Midbrain (tissue), 1 donor: ENCODE results near the gene RASA2.
"Not testable (repeated sequence)": the region's sequence is repeated elsewhere in the genome, so short reads cannot be mapped to it uniquely, and the experiment has no call there.

ENCODE experiments used
- DNase-seq: peaks from one replicate; lab custom pipeline; 2025; lab: John Stamatoyannopoulos, UW

Gene RASA2

GRCh38 chr3:141576744-141577052, 89.9 kb downstream of the RASA2 start:
- no peak for DNase-seq

- DNase-seq: no peak
These were observed 91.6 kb downstream of the RASA2 start for GRCh38 chr3:141578202-141578973.

GRCh38 chr3:141594357-141594756, 107.5 kb downstream of the RASA2 start:
- no peak for DNase-seq

DNA sequence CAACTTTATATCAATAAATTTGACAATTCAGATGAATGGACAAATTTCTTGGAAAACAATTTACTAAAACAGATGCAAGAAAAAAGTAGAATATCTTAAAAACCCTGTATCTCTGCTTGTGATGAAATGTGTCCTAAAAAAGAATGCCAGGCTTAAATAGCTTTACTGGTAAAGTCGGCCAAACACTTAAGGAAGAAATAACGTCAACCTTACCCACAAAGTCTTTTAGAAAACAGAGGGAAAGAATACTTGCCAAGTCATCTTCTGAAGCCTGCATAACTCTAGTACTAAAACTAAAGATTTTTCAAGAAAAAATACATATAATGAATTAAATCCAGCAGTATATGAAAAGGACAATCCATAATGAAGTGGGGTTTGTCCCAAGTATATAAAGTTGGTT, 111.1 kb downstream of the RASA2 start:
- DNase-seq: no peak

DNA sequence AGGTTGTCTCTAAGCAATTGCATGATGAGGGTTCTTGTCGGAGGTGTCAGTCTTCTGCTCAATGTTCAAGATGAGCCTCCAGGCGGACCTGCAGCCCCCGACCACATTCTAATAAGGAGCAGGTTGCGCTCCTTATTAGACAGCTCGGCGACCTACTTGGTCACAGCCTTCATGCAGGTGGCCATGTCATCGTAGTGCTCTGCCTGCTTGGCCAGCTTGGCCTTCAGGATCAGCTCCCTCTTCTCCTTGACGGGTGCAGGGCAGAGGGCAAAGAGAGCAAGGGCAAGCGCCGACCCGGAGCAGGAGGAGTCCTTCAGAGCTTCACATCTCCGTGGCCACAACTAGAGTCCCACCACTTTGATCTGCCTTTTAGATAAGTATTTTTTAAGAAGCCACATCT, 113.5 kb downstream of the RASA2 start:
- no peak for DNase-seq

- DNase-seq: no peak
These were observed 115.9 kb downstream of the RASA2 start for GRCh38 chr3:141602706-141603105.

DNA sequence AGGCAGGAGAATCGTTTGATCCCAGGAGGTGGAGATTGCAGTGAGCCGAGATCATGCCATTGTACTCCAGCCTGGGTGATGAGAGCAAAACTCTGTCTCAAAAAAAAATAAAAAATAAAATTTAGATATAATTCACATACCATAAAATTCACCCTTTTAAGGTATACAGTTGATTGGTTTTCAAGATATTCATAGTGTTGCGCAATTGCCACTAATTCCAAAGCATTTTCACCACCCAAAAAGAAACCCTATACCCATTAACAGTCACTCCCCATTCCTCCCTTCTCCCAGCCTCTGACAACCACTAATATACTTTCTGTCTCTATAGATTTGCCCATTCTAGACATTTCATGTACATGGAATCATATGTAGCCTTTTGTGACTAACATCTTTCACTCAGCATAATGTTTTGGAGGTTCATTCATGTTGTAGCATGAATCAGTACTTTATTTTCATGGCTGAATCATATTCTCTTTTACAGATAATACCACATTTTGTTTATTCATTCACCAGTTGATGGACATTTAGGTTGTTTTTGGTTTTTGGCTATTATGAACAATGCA, 116.7 kb downstream of the RASA2 start:
- no peak for DNase-seq

DNA sequence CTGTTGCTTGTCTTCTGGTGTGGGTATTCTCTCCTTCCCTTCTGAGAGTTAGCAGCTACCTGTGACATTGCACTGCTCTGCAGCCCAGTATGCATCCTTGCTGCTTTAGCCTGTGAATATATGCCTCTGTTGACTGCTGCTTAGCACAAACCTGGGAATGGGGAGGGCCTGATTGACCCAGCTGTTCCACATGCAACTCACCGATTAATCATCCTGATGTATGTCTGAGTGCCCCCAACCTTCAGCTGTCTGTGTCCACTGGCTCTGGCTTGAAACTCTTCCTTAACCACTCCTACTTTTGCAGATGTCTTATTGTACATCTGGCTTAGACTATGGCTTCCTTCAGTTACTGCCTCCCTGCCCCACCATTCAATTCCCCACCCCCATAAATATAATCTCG, 119.1 kb downstream of the RASA2 start:
- no peak for DNase-seq

- DNase-seq: no peak
These were observed 121.6 kb downstream of the RASA2 start for GRCh38 chr3:141608438-141608837.

GRCh38 chr3:141610939-141611338, 124.1 kb downstream of the RASA2 start:
- no peak for DNase-seq

- DNase-seq: no peak
These were observed 131.5 kb downstream of the RASA2 start for GRCh38 chr3:141618103-141618910.

GRCh38 chr3:141618938-141619337, 132.1 kb downstream of the RASA2 start:
- DNase-seq: no peak

- no peak for DNase-seq
These were observed 132.6 kb downstream of the RASA2 start for GRCh38 chr3:141619450-141619849.

GRCh38 chr3:141623691-141624090, 136.9 kb downstream of the RASA2 start:
- no peak for DNase-seq

GRCh38 chr3:141625506-141625905, 138.7 kb downstream of the RASA2 start:
- no peak for DNase-seq

- DNase-seq: not testable (repeated sequence)
These were observed 141.5 kb downstream of the RASA2 start for GRCh38 chr3:141628334-141628733.

GRCh38 chr3:141628868-141629441, 142.1 kb downstream of the RASA2 start:
- DNase-seq: not testable (repeated sequence)

GRCh38 chr3:141629976-141630375, 143.1 kb downstream of the RASA2 start:
- DNase-seq: no peak

GRCh38 chr3:141632779-141633374, 146.1 kb downstream of the RASA2 start:
- no peak for DNase-seq

DNA sequence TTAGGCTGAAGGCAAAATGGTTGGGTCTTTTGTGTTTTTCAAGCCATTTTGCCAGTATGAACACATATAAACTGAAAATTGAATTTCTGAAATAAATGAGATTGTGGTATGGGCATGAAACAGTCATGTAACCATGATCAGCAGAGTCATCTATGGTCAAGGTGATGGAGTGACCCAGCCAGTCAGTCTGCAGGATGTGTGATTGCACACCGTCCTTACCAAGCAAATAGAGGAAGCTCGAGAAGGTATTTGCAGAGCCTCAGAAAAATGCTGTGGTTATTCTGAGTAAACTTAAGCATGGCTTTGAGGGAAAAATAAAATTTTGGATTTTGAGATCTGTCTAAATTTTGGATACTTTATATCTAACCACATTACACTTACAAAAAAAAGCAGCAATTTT, 155.4 kb downstream of the RASA2 start:
- no peak for DNase-seq

GRCh38 chr3:141643391-141643790, 156.6 kb downstream of the RASA2 start:
- DNase-seq: no peak

- DNase-seq: no peak
These were observed 157.0 kb downstream of the RASA2 start for GRCh38 chr3:141643796-141644195.
